HUES64 (cell line): Measurements from ENCODE around the gene MTHFS.

Experiments
- H3K27ac ChIP-seq: 2 replicates; pipeline ENCODE4 v1.7.0; 2013; ENCODE audit warnings: low read depth, low read length, inconsistent platforms
- H3K27me3 ChIP-seq: 2 replicates; pipeline ENCODE4 v1.6.1; 2013; ENCODE audit warnings: mild to moderate bottlenecking, low read length; ENCODE audit not compliant: insufficient read depth
- H3K36me3 ChIP-seq: 2 replicates; pipeline ENCODE4 v1.6.1; 2013; ENCODE audit warnings: mild to moderate bottlenecking, low read length; ENCODE audit not compliant: insufficient read depth
- H3K4me1 ChIP-seq: 2 replicates; pipeline ENCODE4 v1.6.1; 2013; ENCODE audit warnings: mild to moderate bottlenecking, low read length, moderate library complexity; ENCODE audit not compliant: insufficient read depth
- H3K4me3 ChIP-seq: 2 replicates; pipeline ENCODE4 v1.5.1; 2013; ENCODE audit warnings: mild to moderate bottlenecking, low read length, moderate library complexity
- H3K9ac ChIP-seq: 2 replicates; pipeline ENCODE4 v1.6.1; 2013; ENCODE audit warnings: mild to moderate bottlenecking, low read depth, low read length
- H3K9me3 ChIP-seq: 2 replicates; pipeline ENCODE4 v1.6.1; 2013; ENCODE audit warnings: low read depth, low read length; ENCODE audit not compliant: insufficient read depth
- WGBS: fragments of 150-250, 120-280 bp; methylation state at CpG from one replicate; pipeline ENCODE4 v1.1.7; 2013; ENCODE audit warnings: missing lambda C conversion rate; 5-methylcytosine and 5-hydroxymethylcytosine counted together

The MTHFS gene

DNA sequence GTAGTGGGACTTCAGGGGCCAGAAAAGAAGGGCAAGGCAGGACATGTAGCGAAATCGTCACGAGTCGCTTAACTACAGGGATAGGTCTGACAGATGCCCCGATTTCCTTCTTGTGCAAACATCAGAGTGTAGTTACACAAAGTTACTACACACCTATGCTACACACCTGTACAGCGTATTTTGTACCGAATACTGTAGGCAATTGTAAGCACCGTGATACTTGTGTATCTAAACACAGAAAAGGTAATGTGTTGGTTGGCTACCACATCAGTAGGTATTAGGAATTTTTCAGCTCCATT is 515 bp upstream of the MTHFS start:
- H3K9ac ChIP-seq: peak overlapping the region; percentile 96
- H3K27ac ChIP-seq: peak overlapping the region; percentile 89
- H3K36me3 ChIP-seq: no peaks in the 10 kb centered on the region
- H3K27me3 ChIP-seq: no peaks in the 10 kb centered on the region
- 36% methylated on average over 8 of the region's 8 CpGs for WGBS
- H3K4me1 ChIP-seq: peaks cover 10% of the 10 kb centered on the region; the same call in 1 of the 2 replicates
- no peaks in the 10 kb centered on the region for H3K9me3 ChIP-seq
- peak overlapping the region; percentile 86 for H3K4me3 ChIP-seq

DNA sequence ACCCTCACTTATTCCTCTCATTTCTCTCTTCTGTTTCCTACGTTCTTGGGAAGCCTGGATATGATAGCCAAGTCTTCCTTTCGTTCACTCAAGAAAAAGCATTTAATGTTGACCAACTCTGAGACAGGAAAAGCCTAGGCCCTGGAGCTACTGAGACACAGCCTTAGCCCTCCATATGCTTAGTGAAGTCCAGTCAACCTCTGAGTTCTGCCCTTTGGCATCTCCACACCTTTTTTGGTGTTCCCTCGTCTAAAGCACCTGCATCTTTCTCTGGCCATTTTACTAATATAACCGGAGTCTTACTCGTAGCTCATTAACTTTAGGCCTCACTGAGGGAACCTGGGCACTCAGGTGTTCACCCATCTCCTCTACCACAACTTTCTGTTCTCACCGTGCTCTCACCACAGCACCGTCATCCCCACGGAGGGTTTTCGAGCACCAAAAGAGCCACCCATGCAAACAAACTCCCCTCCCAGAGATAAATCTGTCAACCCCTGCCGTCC is 632 bp downstream of the MTHFS start:
- Histone ChIP-seq H3K9ac (peak overlapping the region; percentile 96), H3K4me1 (peaks cover 10% of the 10 kb centered on the region; the same call in 1 of the 2 replicates), H3K4me3 (peak overlapping the region; percentile 86), H3K27me3 (no peaks in the 10 kb centered on the region), H3K27ac (peak overlapping the region; percentile 89), H3K36me3 (no peaks in the 10 kb centered on the region), H3K9me3 (no peaks in the 10 kb centered on the region)
- WGBS: 13% methylated on average over 10 of the region's 10 CpGs

DNA sequence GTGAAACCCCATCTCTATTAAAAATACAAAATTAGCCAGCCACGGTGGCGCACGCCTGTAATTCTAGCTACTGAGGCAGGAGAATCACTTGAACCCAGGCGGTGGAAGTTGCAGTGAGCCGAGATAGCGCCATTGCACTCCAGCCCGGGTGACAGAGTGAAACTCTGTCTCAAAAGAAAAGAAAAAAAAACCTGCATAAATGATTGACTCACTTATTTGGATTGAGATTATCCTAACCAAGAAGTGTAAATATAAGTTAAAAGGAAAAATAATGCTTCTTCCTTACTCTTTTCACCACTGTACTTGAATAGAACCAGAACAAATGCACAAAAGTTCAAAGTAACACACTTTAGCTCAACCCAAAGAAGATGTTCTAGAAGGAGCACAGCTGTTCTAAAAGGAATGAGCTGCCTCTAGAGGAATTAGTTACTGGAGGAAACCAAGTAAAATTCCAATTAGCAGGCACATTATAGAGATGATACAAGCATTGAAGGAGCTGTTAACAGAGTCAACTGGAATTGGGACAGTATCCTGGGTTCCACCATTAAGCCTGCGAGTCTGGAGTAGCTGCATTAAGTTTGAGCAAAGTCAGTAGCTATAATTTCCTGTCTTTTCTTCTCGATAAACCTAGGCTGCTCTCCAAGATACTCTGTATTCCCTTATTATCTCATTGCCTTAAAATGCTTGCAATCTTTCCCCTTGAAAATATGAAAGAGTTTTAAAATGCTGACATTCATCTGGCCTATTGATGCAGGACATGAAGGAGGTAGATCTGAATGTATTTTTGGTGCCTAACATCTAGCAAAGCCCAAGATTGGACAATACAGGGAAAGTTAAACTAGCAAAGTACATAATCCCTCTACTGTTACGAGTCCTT is 9.5 kb downstream of the MTHFS start:
- H3K4me1 ChIP-seq: 0 out of 2 replicates have a peak, but pooled peaks cover 4% of the 10 kb centered on the region
- H3K4me3 ChIP-seq: no peak overlapping the region
- no peaks in the 10 kb centered on the region for H3K27me3 ChIP-seq
- no peak overlapping the region for H3K27ac ChIP-seq
- no peaks in the 10 kb centered on the region for H3K9me3 ChIP-seq
- WGBS: 90% methylated on average over 9 of the region's 10 CpGs
- H3K36me3 ChIP-seq: peaks cover 73% of the 10 kb centered on the region
- no peak overlapping the region for H3K9ac ChIP-seq

DNA sequence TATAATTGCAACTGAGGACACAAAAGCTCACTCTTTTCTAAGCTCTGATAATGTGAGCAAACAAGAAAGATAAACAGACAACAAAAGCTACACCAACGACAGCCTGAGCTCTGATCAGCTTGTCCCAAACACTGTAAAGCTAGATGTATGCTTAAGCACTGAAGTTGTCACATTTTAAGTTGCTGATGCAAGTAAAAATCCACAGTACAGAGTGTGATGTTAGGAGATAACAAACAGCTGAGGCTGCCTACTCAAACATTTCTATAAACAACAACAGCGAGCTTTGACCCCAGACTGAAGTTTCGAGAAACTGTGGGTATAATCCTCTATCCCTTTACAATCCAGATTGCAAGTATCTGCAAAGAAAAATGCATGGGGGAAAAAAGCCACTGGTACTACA is 10.7 kb downstream of the MTHFS start:
- H3K9ac ChIP-seq: no peak overlapping the region

DNA sequence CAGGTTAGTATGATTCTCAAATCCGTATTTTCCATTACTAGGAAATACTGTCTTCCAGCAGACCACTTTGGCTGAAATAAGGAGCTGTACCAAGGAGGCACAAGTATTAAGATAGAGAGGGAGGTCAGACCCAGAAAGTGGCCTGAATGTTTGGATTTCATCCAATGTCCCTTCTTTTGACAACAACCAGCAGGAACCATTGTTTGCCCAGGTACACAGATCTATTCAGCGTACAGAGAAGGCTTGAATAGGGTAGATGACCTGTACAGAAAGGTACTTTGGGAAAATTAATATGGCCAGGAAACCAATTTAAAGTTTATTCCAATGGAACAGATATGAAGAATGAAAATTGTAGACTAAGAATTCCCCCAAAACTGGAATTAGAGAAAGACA is 12.6 kb downstream of the MTHFS start:
- Histone ChIP-seq H3K4me1 (no peaks in the 10 kb centered on the region), H3K4me3 (no peak overlapping the region), H3K27me3 (no peaks in the 10 kb centered on the region), H3K9ac (no peak overlapping the region), H3K27ac (no peak overlapping the region), H3K9me3 (peaks cover 7% of the 10 kb centered on the region), H3K36me3 (peaks cover 95% of the 10 kb centered on the region)
- WGBS: 95% methylated on average over 2 of the region's 2 CpGs

More for the DNA sequence above, 10.7 kb downstream of the MTHFS start:
- Histone ChIP-seq H3K4me1 (0 out of 2 replicates have a peak, but pooled peaks cover 4% of the 10 kb centered on the region), H3K27ac (no peak overlapping the region), H3K27me3 (no peaks in the 10 kb centered on the region), H3K4me3 (no peak overlapping the region), H3K9me3 (no peaks in the 10 kb centered on the region), H3K36me3 (peaks cover 85% of the 10 kb centered on the region)
- WGBS: 84% methylated on average over 3 of the region's 3 CpGs

DNA sequence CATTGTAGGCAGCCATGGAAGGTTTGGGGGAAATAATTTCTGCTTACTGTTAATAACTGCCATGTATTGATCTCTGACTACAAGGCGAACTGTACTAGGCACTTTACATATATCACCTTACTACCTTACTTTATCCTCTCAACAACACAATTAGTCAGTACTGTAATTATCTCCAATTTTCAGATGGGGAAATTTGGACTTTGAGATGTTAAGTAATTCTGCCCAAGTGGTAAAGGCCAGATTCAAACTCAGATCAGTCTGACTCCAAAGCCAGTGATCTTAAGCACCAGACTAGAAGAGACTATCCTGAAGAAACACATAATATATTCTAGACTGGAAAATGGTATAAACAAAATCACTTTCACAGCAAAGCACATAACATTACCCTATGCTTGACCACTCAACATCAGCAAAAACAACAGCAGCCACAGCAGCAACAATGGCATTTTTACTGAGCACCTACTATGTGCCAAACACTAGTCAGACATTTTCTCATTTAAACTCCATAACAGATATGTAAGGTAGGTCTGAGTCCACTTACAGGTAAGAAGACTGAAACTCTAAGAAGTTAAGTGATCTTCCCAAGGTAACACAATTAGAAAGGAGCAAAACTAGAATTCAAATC is 13.1 kb downstream of the MTHFS start:
- Histone ChIP-seq H3K4me3 (no peak overlapping the region), H3K27ac (no peak overlapping the region), H3K4me1 (no peaks in the 10 kb centered on the region), H3K9me3 (peaks cover 12% of the 10 kb centered on the region), H3K9ac (no peak overlapping the region), H3K27me3 (no peaks in the 10 kb centered on the region), H3K36me3 (peaks cover 95% of the 10 kb centered on the region)
- WGBS: 100% methylated on average over 1 of the region's 1 CpG

DNA sequence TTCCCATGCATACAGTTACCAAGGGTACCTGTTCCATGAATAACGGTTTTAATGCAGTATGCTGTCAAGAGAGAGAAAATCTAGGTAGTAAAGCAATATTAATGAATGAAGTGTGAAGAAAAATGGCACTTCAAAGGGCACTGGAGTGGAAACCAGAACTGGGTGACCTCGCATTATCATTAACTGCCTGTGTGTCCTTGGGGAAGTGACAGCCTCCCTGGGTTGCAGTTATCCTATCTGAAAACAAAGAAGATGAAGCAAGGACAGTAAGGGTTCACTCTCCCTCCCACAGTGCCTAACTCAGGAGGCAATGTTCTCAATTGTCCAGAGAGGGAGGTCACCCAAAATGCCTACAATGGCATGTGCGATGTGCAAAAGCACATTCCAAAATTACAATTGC is 15.1 kb downstream of the MTHFS start:
- Histone ChIP-seq H3K9ac (no peak overlapping the region), H3K27me3 (no peaks in the 10 kb centered on the region), H3K27ac (no peak overlapping the region), H3K4me1 (no peaks in the 10 kb centered on the region), H3K36me3 (peaks cover 96% of the 10 kb centered on the region), H3K9me3 (peaks cover 32% of the 10 kb centered on the region), H3K4me3 (no peak overlapping the region)
- WGBS: 91% methylated on average over 3 of the region's 3 CpGs

DNA sequence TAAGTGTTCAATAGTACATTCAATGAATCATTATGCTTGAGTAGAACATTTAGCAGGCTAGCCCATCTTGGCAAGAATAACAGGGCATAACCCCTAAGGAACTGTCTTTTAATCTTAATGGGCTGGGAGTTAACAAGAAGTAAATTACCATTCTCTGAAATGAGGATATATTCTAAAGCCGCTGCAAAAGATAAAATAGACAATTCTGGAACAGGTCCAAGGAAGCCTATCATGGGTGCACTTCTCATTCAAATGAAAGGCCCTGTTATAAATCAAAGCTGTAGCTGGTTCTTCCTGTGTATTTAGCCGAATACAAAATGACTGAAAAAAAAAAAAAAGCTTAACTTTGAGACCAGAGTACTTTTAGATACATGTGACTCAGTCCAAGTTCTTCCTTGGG is 15.6 kb downstream of the MTHFS start:
- H3K36me3 ChIP-seq: peaks cover 92% of the 10 kb centered on the region
- H3K4me3 ChIP-seq: no peak overlapping the region
- H3K27me3 ChIP-seq: no peaks in the 10 kb centered on the region
- no peaks in the 10 kb centered on the region for H3K4me1 ChIP-seq
- H3K27ac ChIP-seq: no peak overlapping the region
- H3K9me3 ChIP-seq: peaks cover 35% of the 10 kb centered on the region
- WGBS: 96% methylated on average over 2 of the region's 2 CpGs
- no peak overlapping the region for H3K9ac ChIP-seq

DNA sequence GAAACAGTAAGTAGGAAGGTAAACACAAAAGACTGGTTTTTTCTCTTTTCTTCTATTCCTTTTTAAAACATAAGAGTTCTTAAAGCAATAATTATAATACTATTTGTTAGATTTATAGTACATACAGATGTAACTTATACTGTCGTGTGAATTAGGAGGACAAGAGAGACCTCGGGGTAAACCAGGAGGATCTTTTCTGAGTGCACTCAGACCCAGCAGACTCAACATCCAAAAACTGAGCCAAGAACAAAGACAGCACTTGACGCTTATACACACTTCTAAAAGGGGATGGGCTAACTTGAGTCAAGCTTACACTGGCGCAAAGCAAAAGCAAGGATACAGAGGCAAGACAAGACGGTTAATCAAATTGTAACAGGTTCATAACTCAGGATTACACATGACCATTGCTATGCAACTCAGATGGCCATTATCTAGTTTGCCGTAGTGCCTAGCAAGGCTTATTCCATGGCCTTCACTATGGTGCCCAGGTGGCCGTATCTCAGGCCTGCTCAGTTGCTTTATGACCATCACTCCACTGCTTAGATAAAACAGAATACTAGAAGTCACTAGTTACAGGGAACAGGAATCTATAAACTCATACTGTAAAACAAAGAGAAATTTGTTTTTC is 18.6 kb downstream of the MTHFS start:
- no peak overlapping the region for H3K9ac ChIP-seq
- WGBS: 92% methylated on average over 7 of the region's 7 CpGs
- H3K4me1 ChIP-seq: no peaks in the 10 kb centered on the region
- no peak overlapping the region for H3K4me3 ChIP-seq
- peaks cover 90% of the 10 kb centered on the region for H3K36me3 ChIP-seq
- peaks cover 57% of the 10 kb centered on the region for H3K9me3 ChIP-seq
- no peak overlapping the region for H3K27ac ChIP-seq
- H3K27me3 ChIP-seq: no peaks in the 10 kb centered on the region

DNA sequence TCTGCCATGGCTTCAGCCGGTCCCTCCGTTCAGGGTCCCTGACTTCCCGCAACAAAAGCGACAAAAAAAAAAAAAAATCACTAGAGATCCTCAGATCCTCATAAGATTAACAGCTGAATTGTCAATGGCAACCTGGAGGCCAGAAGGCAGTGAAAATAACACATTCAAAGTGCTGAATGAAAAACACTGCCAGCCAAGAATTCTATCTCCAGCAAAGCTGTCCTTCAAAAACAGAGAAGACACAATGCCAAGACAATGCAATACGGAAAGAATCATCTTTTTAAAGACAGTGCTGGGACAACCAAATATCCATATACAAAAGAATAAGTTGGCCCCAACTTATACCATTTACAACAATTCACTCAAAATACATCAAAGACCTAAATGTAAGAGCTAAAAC is 21.6 kb downstream of the MTHFS start:
- H3K4me1 ChIP-seq: no peaks in the 10 kb centered on the region
- H3K36me3 ChIP-seq: peaks cover 77% of the 10 kb centered on the region
- 97% methylated on average over 5 of the region's 5 CpGs for WGBS
- H3K4me3 ChIP-seq: no peak overlapping the region; the same call in 1 of the 2 replicates
- H3K9ac ChIP-seq: no peak overlapping the region
- peaks cover 57% of the 10 kb centered on the region for H3K9me3 ChIP-seq
- H3K27ac ChIP-seq: no peak overlapping the region
- H3K27me3 ChIP-seq: no peaks in the 10 kb centered on the region

DNA sequence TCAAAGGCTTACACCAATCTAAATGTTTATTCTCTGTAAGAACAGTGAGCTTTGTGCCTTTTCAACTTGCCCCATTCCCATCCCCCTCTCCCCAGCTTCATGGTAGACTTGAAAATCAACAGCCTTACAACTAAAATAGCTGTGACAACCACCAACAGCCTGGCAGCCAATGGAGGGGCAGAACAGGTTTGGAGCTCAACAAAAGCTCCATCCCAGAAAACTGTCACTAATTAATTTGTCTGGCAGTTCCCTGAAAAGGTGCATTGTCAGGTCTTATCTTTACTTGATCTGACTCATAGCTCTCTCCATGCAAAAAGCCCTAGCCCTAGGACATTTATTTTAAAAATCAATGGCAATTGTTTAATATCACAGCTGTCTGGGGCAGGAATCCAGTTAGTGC is 22.6 kb downstream of the MTHFS start:
- Histone ChIP-seq H3K27ac (no peak overlapping the region), H3K9me3 (peaks cover 51% of the 10 kb centered on the region), H3K4me1 (no peaks in the 10 kb centered on the region), H3K27me3 (no peaks in the 10 kb centered on the region), H3K36me3 (peaks cover 73% of the 10 kb centered on the region), H3K4me3 (no peak overlapping the region), H3K9ac (no peak overlapping the region)
